GM13977 (cell line): ENCODE data around the gene DNMBP.

Experiments used
- DNase-seq: peaks from one replicate; pipeline ENCODE4 v3.0.0; 2012; ENCODE audit warnings: low spot score
- in situ Hi-C: fragments of 300-500 bp; cut with MboI; formaldehyde crosslinking; loops from one replicate; pipeline ENCODE4 v1.12.0; 2022; ENCODE audit warnings: low sequenced_read_pairs, low pct_unique_long_range_greater_than_20kb, mixed read lengths, inconsistent platforms; ENCODE audit not compliant: unreplicated experiment
- TF ChIP-seq, protein P1 (sequence below): IDR thresholded peaks from 2 replicates; pipeline ENCODE4 v1.5.1; 2012; ENCODE audit warnings: mild to moderate bottlenecking, control low read depth; ENCODE audit not compliant: insufficient read depth; ENCODE audit errors: extremely low read depth, missing control alignments

The DNMBP gene

DNA sequence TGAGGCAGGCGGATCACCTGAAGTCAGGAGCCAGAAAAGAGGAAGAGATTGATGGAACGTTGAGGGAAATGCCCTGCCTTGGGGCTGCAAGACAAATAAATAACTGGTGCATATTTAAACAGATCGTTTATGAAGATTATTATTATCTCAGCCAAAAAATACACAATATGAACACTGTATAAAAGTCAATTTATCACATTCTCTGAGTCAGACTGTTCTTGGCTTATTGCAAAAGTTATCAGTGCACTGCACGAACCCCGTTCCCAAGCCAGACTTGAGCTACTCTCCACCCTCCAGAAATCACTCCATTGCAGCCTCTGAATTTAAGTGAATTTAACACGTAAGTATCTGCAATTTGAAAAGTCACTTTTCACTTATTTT is 1.6 kb downstream of the DNMBP start:
- in situ Hi-C loops = no loop called here
- TF ChIP-seq, protein P1, sequence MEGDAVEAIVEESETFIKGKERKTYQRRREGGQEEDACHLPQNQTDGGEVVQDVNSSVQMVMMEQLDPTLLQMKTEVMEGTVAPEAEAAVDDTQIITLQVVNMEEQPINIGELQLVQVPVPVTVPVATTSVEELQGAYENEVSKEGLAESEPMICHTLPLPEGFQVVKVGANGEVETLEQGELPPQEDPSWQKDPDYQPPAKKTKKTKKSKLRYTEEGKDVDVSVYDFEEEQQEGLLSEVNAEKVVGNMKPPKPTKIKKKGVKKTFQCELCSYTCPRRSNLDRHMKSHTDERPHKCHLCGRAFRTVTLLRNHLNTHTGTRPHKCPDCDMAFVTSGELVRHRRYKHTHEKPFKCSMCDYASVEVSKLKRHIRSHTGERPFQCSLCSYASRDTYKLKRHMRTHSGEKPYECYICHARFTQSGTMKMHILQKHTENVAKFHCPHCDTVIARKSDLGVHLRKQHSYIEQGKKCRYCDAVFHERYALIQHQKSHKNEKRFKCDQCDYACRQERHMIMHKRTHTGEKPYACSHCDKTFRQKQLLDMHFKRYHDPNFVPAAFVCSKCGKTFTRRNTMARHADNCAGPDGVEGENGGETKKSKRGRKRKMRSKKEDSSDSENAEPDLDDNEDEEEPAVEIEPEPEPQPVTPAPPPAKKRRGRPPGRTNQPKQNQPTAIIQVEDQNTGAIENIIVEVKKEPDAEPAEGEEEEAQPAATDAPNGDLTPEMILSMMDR = no peak
- no peak for DNase-seq

DNA sequence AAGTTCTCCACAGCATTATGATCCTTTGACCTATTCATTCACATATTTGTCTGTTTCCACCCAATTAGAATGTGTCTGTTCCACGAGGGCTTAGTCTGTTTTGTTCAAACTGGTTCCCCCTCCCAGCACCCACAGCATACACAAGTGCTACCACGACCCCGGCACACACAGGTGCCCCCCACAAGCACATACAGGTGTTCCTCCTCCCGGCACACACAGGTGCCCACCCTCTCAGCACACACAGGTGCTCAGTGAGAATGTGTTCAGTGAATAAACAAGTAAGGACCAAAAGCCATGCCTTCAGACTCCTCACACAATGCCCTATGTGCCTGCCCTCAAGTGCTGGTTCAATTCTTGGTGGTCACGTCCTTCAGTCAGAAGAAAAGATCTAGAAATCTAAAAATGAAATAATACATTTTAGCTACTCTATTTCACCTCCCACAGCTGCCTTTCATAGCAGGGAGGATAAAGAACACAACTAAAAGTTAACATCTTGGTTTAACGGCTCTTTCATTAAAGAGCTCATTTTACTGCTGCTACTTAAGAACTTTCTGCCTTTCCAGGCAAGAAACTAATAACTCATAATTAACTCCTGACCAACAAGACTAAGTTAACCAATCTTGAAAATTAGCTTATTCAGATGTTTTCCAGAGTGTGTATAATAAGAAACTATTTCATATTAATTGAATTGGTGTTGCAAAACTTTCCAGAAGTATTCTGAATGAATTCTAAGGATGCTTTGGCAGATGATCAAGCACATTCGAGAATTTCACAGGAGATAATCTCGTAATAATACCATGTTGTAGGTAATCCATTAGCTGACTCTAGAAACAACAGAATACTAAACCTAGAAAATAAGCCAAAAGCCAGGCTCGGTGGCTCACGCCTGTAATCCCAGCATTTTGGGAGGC is 2.3 kb downstream of the DNMBP start:
- TF ChIP-seq, protein P1 = no peak
- in situ Hi-C loops = no loop called here

DNA sequence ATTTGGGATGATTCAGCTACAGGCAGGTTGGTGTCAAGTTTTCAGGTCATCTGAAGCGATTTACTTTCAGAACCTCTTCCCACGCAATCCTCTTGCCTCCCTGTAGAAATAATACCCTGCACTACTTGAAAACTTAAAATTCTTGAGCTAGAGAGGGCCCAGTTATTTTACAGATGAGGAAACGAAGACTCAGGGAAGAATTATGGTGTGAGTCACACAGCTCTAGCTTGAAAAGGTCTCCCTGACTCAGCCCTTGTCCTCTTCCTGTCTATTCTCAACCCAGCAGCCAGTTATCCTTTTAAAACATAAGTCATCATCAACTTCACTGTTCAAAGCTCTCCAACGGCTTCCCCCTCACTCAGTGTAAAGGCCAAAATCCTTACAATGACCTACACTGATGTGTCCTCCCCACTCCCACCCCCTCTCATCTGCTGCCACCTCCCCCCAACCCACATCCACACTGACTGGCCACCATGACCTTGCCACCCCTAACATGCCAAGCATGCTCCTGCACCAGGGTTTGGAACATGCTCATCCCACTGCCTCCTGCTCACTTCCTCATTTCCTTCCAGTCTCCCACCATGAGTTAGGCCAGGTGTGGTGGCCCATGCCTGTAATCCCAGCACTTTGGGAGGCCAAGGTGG is 3.4 kb downstream of the DNMBP start:
- TF ChIP-seq, protein P1 = no peak
- in situ Hi-C loops = no loop called here
- DNase-seq = peak; percentile 74

More for the DNA sequence above, 2.3 kb downstream of the DNMBP start:
- no peak for DNase-seq

DNA sequence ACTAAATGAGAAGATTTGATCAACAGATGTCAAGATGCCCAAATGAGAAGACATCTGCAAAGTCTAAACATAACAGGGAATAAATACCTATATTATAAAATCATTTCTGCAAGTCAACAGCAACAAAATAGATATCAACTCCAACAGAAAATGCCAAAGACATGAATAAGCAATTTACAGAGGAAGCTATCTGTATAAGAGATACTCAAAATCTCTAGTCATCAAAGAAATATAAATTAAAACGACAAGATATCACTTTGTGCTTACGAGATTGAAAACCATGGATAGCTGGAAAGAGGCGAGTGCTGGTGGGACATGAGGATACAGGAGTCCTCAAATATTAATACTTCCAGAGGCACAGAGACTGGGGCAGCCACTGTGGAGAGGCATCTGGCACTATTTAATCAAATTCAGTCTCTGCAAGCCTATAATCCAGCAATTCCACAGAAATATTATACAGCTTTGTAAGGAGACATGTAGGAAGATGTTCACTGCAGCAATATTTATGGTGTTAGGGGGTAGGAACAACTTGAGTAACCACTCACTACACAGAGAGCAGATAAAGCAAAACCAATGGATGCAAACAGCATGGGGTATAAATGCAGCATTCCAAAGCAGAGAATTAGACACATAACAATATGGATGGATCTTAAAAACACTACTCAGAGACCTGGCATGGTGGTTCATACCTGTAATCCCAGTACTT is 4.8 kb downstream of the DNMBP start:
- no peak for DNase-seq
- TF ChIP-seq, protein P1 = no peak
- in situ Hi-C loops = no loop called here

DNA sequence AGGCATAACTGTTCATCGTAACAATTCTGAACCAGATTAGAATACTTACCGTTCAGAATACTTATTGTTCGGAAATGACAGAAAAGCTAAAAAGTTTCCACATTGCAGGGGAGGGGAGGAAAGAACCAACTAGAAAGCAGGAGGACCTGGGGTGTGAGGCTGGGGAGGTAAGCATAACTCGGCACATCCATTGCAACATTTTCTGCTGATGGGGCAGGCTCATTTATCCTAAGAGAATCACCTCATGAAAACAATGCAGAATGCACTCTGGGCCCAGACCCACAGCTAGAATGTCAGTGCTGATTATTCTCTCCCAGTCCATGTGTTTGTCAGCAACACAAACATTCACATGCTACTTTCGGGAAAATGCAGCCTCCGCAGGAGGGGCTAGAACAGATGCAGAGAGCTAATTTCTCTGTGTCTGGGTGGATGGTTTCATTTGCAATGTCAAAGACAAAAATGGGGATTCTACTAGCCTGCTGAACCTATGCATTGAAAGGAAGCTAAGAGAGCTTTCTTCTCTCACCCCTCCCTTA is 9.6 kb downstream of the DNMBP start:
- TF ChIP-seq, protein P1 = no peak
- no peak for DNase-seq
- in situ Hi-C loops = no loop called here
